AG10803 (cell line): Measurements from ENCODE around the gene SPATS2L.

Source experiments
- DNase-seq: peaks from one replicate; pipeline ENCODE4 v3.0.0; 2010; ENCODE audit warnings: low read depth
- H3K4me3 ChIP-seq: 2 replicates; pipeline ENCODE4 v1.5.1; 2011; ENCODE audit warnings: mild to moderate bottlenecking, low read length, control low read depth
- TF ChIP-seq, protein P1 (sequence below): conservative IDR thresholded peaks from 2 replicates; pipeline ENCODE4 v1.5.1; 2011; ENCODE audit warnings: mild to moderate bottlenecking, low read length, control low read depth, inconsistent platforms

SPATS2L gene

DNA sequence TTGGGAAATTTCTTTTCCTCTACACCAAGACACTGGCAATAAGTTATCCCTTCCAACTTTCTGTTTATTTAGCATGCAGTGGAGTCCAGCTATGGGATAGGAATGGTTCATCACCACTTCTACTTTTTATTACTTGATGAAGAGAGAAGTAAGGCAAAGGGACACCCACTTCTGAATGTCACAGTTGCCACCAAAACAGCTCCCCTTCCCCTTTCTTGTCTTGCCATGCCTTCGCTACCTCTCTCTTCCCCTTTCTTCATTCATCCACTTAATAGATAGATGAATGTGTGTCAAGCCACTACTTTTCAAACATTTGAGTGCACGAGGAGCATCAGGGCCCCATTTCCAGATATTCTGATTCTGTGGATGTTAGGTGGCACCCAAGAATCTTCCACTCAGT is 143.8 kb downstream of the SPATS2L start:
- H3K4me3 ChIP-seq: no peak overlapping the region
- TF ChIP-seq, protein P1, sequence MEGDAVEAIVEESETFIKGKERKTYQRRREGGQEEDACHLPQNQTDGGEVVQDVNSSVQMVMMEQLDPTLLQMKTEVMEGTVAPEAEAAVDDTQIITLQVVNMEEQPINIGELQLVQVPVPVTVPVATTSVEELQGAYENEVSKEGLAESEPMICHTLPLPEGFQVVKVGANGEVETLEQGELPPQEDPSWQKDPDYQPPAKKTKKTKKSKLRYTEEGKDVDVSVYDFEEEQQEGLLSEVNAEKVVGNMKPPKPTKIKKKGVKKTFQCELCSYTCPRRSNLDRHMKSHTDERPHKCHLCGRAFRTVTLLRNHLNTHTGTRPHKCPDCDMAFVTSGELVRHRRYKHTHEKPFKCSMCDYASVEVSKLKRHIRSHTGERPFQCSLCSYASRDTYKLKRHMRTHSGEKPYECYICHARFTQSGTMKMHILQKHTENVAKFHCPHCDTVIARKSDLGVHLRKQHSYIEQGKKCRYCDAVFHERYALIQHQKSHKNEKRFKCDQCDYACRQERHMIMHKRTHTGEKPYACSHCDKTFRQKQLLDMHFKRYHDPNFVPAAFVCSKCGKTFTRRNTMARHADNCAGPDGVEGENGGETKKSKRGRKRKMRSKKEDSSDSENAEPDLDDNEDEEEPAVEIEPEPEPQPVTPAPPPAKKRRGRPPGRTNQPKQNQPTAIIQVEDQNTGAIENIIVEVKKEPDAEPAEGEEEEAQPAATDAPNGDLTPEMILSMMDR: no peak
- DNase-seq: no peak

DNA sequence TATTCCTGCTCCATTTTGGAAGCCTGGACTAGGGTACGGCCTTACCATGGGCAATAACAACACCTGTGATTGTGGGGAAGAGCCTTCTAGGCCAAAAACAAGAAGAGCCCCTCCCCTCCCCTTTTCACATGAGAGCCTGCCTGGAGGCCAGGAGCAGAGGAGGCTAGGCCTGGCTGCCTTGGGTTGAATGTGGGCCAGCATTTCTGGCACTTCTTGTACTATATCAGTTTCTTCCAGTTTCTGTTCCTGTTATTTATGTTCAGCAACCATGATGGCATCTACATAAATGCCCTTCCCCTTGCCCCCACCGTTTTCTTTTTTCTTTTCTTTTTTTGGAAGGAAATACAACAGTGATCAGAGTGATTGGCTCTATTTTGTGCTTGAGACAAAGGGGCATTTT is 145.0 kb downstream of the SPATS2L start:
- no peak for DNase-seq
- no peak overlapping the region for H3K4me3 ChIP-seq
- TF ChIP-seq, protein P1: no peak

DNA sequence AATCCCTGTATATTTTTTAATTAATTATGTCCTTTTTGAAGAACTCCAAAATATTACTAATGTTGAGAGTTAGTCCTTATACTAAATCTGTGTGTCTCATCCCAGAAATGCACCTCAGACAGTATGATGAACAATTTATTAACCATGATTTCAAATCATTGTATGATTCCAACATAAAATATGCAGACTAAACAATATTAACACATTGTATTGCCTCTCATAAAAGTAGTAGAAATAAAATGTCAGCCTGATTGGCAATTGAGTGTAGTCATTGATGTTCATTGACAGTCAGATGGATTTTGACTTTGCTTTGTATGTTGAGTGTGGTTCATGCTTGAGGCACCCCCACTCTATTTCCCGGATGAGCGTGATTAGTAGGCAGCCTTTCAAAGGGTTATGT is 145.9 kb downstream of the SPATS2L start:
- DNase-seq: no peak
- no peak overlapping the region for H3K4me3 ChIP-seq
- TF ChIP-seq, protein P1: no peak

DNA sequence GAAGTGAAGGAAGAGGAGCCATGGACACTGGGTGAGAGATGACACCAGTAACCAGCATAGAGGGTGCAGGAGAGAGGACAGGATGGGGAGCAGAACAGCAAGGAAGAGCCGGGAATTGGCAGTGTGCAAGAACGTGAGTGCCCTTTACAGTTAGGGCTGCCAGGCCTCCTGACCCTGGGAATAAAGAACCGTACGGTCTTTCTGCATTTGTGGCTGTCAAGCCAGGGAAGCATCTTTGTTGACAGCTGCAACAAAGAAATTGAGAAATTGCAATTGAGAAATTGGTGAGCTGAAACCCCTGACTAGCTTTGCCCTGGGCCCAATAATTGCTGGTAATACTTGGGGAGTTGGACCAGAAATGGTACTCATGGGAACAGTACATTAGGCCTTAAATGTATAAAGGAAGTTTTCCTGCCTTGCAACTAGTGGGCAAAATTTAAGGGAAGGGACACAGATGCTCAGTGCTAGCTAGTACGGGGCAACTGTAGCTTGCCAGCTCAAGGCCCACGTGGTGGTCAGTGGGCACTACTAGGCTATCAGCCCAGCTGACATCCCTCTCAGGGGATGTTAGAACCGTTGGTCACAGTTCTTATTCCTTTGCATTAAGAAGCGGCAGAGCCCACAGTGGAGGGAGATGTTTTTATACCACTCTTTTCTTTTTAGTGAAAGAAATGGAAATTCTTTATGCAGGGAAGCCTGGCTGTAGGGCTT is 146.8 kb downstream of the SPATS2L start:
- TF ChIP-seq, protein P1: no peak
- H3K4me3 ChIP-seq: no peak overlapping the region
- no peak for DNase-seq

DNA sequence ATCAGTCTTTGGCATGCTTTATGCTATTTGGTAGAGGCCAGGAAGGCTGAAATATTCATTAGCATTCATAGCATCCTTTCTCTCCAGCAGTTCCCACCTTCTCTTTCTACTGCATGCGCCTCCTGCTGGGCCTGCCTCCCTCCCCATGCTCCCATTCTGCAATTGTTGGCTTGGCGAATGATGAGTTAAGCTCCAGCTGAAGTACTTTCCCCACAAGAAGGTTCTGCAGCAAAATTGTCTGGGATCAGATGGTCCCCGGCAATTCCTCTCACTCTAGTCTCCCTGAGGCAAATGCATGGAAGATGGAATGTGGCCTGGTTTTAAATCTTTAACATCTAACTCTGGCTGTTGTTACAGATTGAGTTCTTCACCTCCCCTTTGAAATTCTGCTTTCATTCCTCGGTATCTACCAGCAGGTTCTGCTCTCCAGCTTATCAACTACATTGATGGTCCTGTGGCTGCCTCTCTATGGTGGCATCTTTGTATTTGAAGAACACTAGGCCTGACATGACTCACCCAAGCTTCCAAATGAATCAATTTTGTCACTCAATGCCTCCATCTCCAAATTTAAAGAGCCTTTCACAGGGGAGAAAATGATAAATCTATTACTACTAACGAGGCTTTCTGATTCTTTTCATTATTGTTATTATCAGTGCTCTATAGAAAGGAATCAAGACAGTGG is 147.5 kb downstream of the SPATS2L start:
- no peak overlapping the region for H3K4me3 ChIP-seq
- no peak for DNase-seq
- TF ChIP-seq, protein P1: no peak

DNA sequence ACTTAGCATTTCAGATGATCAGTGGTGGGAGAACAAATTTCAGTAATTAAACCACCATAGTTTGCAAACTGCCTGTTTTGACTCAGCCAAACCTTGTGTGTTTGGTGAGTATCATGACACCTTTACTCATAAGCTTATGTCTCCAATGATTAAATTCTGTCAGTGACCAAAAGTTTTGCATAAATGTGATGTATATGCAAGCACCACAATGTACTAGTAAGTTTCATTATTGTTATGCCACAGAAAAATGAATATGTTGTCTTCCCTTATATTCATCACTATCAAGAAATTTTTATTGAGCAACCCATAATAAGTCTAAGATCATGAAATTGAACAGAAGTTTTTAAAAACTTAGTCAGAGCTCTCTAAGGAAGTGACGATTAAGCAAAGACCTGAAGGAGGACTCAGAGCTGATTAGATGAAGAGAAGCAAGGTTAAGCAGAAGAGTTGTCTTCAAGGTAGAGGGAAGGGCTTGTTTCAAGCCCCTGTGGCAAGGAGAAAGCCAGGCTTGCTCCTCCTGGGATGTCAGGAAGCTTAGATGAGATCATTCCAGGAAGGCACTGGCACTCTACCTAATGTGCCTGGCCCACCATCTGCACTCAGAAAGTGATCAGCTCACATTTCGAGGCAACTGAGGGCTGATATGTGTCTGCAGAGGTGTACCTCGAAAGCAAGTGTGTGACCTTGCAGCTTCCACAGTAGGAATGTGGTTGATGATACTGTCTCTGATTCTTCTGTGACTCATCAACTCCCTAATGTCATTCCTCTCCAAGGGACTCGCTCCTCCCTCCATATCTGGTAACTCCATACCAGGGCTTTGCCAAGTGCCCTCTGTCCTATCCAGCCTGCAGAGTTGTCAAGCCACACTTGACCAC is 148.7 kb downstream of the SPATS2L start:
- H3K4me3 ChIP-seq: no peak overlapping the region
- TF ChIP-seq, protein P1: no peak
- peak; percentile 55 for DNase-seq
